Activated naive CD4-positive, alpha-beta T cell treated with anti-CD3 and anti-CD28 coated beads, Interleukin-2, amount 10 ng/mL, durations not matched to agents 7 days and 5 days (primary cell): ENCODE data around the gene TRABD2B.

Experiments
- CTCF ChIA-PET: fragments of 350-600 bp; sonication (Branson Sonifier 250); formaldehyde crosslinking; loops from one replicate; lab custom pipeline; 2021; ENCODE audit warnings: antibody characterized with exemption; lab: Charles Lee
- DNase-seq: peaks from one replicate; pipeline ENCODE4 v3.0.0-alpha.2; 2020
- H3K27ac Mint-ChIP-seq: one replicate; pipeline ENCODE4 v1.8.0; 2021; ENCODE audit warnings: mild to moderate bottlenecking, moderate library complexity, mixed read lengths
- H3K27me3 Mint-ChIP-seq: one replicate; pipeline ENCODE4 v1.8.0; 2021; ENCODE audit warnings: mild to moderate bottlenecking, mixed read lengths
- H3K36me3 Mint-ChIP-seq: one replicate; pipeline ENCODE4 v1.8.0; 2021; ENCODE audit warnings: mixed read lengths
- H3K4me1 Mint-ChIP-seq: one replicate; pipeline ENCODE4 v1.8.0; 2021; ENCODE audit warnings: mixed read lengths
- H3K4me3 Mint-ChIP-seq: one replicate; pipeline ENCODE4 v1.8.0; 2021; ENCODE audit warnings: mild to moderate bottlenecking, moderate library complexity, mixed read lengths
- H3K9me3 Mint-ChIP-seq: one replicate; pipeline ENCODE4 v1.8.0; 2021; ENCODE audit warnings: mixed read lengths

Gene TRABD2B

GRCh38 chr1:47997289-47998200, at the start of gene TRABD2B:
Gene TRABD2B (minus strand): TSS chr1:47997385.
- peak within 1 kb of the TSS; percentile 37 for H3K4me3 Mint-ChIP-seq
- H3K36me3 Mint-ChIP-seq = peaks cover 2% of the 10 kb centered on the region
- H3K9me3 Mint-ChIP-seq = no peaks in the 10 kb centered on the region
- peaks cover 66% of the 10 kb centered on the region for H3K27me3 Mint-ChIP-seq
- CTCF ChIA-PET = interaction anchor here (0.9 to 2.6 kb wide), 8 partner anchors 10 to 239 kb away, joined by 3 to 23 read pairs (median 4); no protein-coding TSS in a partner anchor
- peak; percentile 66 for DNase-seq
- no peak within 1 kb of the TSS for H3K27ac Mint-ChIP-seq
- peaks cover 2% of the 10 kb centered on the region for H3K4me1 Mint-ChIP-seq

- no peak overlapping the region for H3K4me3 Mint-ChIP-seq
- CTCF ChIA-PET = no interaction called here
- no peak for DNase-seq
- H3K27me3 Mint-ChIP-seq = peaks cover 15% of the 10 kb centered on the region
- no peaks in the 10 kb centered on the region for H3K9me3 Mint-ChIP-seq
- no peaks in the 10 kb centered on the region for H3K36me3 Mint-ChIP-seq
- H3K4me1 Mint-ChIP-seq = no peaks in the 10 kb centered on the region
- H3K27ac Mint-ChIP-seq = no peak overlapping the region
Observed at GRCh38 chr1:48044311-48044710, 47.1 kb upstream of the TRABD2B start.

DNA sequence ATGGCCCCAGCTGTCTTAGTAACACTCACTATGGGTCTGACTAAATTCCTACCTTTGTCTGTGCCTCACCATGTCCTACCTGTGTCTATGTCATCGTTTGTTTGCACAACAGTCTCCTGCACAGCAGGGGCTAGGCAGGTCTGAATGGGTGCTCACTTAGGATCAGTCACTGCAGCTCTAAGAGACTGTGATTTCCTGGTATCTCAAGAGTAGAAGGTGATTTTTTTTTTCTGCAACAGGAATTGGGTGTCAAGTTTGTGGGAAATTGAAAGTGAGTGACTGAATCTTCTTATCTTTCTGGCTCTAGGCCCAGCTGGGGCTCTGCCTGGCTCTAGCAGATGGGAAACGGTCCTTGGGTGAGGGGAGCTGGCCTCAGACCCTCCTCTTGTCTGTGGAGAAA, 46.4 kb upstream of the TRABD2B start:
- no peak for DNase-seq
- Mint-ChIP-seq H3K4me3 (no peak overlapping the region), H3K4me1 (no peaks in the 10 kb centered on the region), H3K36me3 (no peaks in the 10 kb centered on the region), H3K27ac (no peak overlapping the region), H3K9me3 (no peaks in the 10 kb centered on the region), H3K27me3 (peaks cover 15% of the 10 kb centered on the region)
- CTCF ChIA-PET = no interaction called here

DNA sequence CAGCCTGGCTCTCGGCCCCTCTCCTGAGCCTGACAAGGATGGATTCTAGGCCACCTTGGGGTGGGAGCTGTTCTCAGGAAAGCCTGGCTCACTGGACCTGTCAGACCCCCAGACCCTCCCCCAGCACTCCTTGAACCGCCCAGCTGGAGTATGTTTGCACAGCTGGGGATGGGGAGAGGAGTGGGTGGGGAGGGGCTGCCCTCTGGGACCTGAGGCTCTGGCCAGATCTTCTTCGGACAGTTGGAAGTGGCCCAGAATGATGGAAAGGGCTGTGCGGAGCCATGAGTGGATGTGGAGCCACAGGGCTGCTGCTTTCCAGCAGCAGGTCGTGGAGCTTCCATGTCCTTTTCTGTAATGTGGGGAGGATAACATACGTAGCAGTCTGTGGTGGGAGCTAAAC, 43.0 kb upstream of the TRABD2B start:
- no peaks in the 10 kb centered on the region for H3K36me3 Mint-ChIP-seq
- H3K9me3 Mint-ChIP-seq = no peaks in the 10 kb centered on the region
- CTCF ChIA-PET = no interaction called here
- H3K27ac Mint-ChIP-seq = no peak overlapping the region
- no peak for DNase-seq
- no peak overlapping the region for H3K4me3 Mint-ChIP-seq
- H3K4me1 Mint-ChIP-seq = no peaks in the 10 kb centered on the region
- H3K27me3 Mint-ChIP-seq = peaks cover 29% of the 10 kb centered on the region

GRCh38 chr1:48039088-48040054, 42.2 kb upstream of the TRABD2B start:
- Mint-ChIP-seq H3K4me3 (no peak overlapping the region), H3K27ac (no peak overlapping the region), H3K36me3 (no peaks in the 10 kb centered on the region), H3K9me3 (no peaks in the 10 kb centered on the region), H3K4me1 (no peaks in the 10 kb centered on the region), H3K27me3 (peaks cover 29% of the 10 kb centered on the region)
- CTCF ChIA-PET = no interaction called here
- DNase-seq = no peak

DNA sequence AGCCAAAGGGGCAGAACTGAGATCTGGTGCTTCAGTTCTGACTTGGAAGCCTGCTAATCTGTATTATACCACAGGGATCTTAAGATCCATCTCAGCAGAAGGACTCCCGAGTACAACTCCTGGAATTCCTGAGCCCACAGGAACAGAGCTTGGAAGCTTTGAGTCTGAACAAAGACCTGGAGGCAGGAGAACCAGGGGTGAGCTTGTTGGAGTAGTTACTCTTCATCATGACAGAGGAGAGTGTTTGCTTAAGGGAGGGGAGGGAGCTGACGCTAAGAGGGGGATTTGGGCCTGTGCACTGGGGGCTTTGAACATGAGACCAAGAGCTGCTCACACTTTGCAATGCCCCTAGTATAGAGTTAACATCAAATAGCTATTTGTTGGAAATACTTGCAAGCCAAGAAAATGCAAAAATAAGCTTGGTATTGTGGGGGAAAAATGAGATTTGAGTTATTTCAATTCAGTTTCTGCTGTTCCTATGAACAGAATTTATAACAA, 41.1 kb upstream of the TRABD2B start:
- Mint-ChIP-seq H3K36me3 (no peaks in the 10 kb centered on the region), H3K4me1 (no peaks in the 10 kb centered on the region), H3K4me3 (no peak overlapping the region), H3K27me3 (peaks cover 22% of the 10 kb centered on the region), H3K9me3 (no peaks in the 10 kb centered on the region), H3K27ac (no peak overlapping the region)
- no peak for DNase-seq
- CTCF ChIA-PET = no interaction called here

DNA sequence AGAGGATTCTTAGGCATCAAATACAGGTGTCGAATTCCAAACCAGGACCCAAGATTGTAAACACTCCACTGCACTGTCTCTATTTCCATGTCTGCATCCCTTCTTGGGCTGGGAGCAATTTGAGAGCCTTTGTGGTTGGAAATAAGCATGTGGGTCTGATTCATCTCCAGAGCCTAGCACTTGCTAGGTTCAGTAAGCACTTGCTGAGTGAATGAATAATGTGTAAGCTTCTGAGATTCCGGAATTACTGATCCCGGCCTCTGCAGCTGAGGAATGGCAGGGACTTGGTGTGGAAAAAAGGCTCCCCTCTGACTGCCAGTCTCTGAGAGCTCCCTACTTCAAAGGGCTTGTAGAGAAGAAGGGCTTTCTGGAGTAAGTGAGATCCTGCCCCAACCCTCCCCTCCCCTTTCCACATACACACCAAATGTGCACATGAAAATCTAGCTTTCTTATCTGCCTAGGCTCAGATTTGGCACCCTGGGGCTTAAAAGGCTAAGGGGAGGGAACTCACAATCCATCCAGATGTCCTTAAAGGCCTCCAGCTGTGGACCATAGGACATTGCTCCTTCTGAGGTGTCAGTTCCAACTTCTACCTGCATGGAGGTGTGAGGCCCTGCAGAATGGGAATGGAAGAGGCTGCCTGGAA, 39.6 kb upstream of the TRABD2B start:
- no peaks in the 10 kb centered on the region for H3K36me3 Mint-ChIP-seq
- no peak for DNase-seq
- H3K4me1 Mint-ChIP-seq = no peaks in the 10 kb centered on the region
- CTCF ChIA-PET = interaction anchor here (1.1 to 1.3 kb wide), 2 partner anchors 38 to 199 kb away, joined by 3 read pairs; no protein-coding TSS in a partner anchor
- H3K4me3 Mint-ChIP-seq = no peak overlapping the region
- no peak overlapping the region for H3K27ac Mint-ChIP-seq
- peaks cover 22% of the 10 kb centered on the region for H3K27me3 Mint-ChIP-seq
- H3K9me3 Mint-ChIP-seq = no peaks in the 10 kb centered on the region

DNA sequence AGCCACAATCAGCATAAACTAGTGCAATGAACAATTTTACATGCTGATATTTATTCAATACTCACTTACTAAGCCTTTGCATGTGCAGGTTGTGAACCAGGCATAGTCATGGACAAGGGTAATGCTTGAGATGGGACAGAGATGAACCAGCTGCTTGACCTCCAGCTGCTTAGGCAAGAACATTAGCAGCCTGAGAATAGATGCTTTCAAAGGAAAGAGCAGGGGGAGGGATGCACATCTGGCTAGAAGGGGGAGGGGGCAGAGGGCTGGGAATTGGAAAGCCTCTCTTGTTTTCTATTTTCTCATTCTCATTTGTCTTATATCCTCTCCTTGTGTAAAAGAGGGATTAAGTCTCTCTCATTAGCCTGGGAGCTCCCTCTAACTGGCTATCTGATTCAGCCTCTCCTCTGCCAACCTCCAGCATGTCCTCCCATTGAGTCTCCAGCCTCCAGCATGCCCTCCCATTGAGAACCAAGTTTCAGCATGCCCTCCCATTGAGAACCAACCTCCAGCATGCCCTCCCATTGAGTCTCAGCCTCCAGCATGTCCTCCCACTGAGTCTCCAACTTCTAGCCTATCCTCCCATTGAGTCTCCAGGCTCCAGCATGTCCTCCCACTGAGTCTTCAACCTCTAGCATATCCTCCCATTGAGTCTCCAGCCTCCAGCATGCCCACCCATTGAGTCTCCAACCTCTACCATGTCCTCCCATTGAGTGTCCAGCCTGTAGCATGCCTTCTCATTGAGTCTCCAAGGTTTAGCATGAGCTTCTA, 38.4 kb upstream of the TRABD2B start:
- H3K4me1 Mint-ChIP-seq = no peaks in the 10 kb centered on the region
- no peak overlapping the region for H3K27ac Mint-ChIP-seq
- H3K9me3 Mint-ChIP-seq = no peaks in the 10 kb centered on the region
- H3K4me3 Mint-ChIP-seq = no peak overlapping the region
- CTCF ChIA-PET = interaction anchor here (1.3 kb wide), 1 partner anchor 37 kb away, joined by 3 read pairs; no protein-coding TSS in a partner anchor
- DNase-seq = no peak
- no peaks in the 10 kb centered on the region for H3K36me3 Mint-ChIP-seq
- peaks cover 22% of the 10 kb centered on the region for H3K27me3 Mint-ChIP-seq

DNA sequence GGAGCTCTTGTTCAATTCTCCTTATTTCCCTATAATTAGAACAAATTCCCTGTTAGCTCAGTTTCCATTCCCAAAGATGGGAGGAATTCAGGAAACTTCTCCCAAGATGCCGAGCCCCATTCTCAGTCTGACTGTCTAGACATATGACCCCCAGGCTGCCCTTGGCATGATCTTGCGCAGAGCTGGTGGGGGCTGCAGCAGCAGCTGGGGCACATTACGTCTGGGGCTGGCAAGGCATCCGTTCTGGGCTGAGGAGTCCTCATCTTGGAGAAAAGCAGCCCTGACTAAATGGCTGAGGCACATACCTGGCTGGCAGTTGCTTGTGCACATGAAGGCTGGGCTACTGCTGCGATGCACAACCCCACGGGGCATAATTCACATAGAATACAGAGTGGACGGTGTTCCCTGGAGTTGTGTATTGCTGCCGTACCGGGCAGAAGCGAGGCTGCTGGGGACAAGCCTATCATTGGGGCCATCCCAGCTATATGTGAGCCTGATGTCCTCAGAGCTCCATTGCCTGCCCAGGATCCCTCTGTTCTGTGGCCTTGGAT, 36.4 kb upstream of the TRABD2B start:
- peaks cover 14% of the 10 kb centered on the region for H3K27me3 Mint-ChIP-seq

DNA sequence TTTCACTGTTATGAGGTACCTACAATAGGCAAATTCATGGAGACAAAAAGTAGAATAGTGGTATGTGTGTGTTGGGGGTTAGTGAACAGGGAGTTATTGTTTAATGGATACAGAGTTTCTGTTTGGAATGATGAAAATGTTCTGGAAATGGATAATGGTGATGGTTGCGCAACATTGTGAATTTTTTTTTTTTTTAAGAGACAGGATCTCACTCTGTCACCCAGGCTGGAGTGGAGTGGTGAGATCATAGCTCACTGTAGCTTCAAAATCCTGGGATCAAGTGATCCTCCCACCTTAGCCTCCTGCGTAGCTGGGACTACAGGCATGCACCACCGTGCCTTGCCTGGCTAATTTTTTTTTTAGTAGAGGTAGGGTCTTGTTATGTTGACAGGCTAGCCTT, 34.5 kb upstream of the TRABD2B start:
- CTCF ChIA-PET = no interaction called here
- Mint-ChIP-seq H3K27me3 (peaks cover 16% of the 10 kb centered on the region), H3K9me3 (no peaks in the 10 kb centered on the region), H3K4me3 (no peak overlapping the region), H3K36me3 (no peaks in the 10 kb centered on the region), H3K27ac (no peak overlapping the region), H3K4me1 (no peaks in the 10 kb centered on the region)
- no peak for DNase-seq

More for the DNA sequence above, 36.4 kb upstream of the TRABD2B start:
- H3K36me3 Mint-ChIP-seq = no peaks in the 10 kb centered on the region
- H3K4me3 Mint-ChIP-seq = no peak overlapping the region
- H3K27ac Mint-ChIP-seq = no peak overlapping the region
- H3K4me1 Mint-ChIP-seq = no peaks in the 10 kb centered on the region
- DNase-seq = no peak
- H3K9me3 Mint-ChIP-seq = no peaks in the 10 kb centered on the region
- CTCF ChIA-PET = no interaction called here

DNA sequence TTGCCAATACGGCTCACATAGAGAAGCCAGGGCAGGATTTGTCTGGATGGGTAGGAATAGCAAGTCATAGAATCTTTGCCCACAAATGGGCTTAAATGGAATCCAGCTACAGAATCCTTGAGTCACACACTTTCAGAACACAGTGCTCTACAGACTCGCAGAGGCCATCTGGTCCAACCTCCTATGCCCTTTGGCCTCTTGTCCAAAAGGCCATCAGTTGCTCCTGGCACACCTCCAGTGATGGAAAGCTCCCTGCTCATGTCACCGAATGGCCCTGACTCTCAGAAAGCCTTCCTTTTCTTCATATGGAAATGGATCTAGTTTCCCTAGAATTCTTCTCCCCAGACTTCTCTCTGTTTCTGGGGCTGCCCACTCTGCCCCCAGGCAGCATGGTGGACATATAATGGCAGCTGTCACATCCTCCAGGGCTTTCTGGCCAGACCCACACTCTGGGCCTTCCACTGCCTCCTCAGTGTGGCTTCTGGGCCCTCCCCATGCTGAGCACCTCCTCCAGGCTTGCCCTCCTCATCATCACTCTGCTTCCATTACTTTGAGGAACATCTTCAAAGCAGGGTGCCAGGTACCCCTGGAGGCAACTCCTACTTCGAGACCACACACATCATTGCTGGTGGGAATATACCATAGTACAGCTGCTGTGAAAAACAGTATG, 33.6 kb upstream of the TRABD2B start:
- Mint-ChIP-seq H3K27me3 (peaks cover 9% of the 10 kb centered on the region), H3K27ac (no peak overlapping the region), H3K4me3 (no peak overlapping the region), H3K36me3 (no peaks in the 10 kb centered on the region), H3K4me1 (no peaks in the 10 kb centered on the region), H3K9me3 (no peaks in the 10 kb centered on the region)
- no peak for DNase-seq
- CTCF ChIA-PET = no interaction called here

- Mint-ChIP-seq H3K36me3 (no peaks in the 10 kb centered on the region), H3K27ac (no peak overlapping the region), H3K9me3 (no peaks in the 10 kb centered on the region), H3K27me3 (peaks cover 7% of the 10 kb centered on the region), H3K4me1 (no peaks in the 10 kb centered on the region), H3K4me3 (no peak overlapping the region)
- CTCF ChIA-PET = no interaction called here
- DNase-seq = no peak
Observed at GRCh38 chr1:48030211-48030610, 33.0 kb upstream of the TRABD2B start.
